Amniotic stem cell (primary cell): ENCODE measurements around the gene SLC5A1.

Experiments
- DNase-seq: peaks from one replicate; lab custom pipeline; 2025; lab: John Stamatoyannopoulos, UW

The SLC5A1 gene

GRCh38 chr22:32050678-32051515, 7.8 kb downstream of the SLC5A1 start:
- peak; percentile 63 for DNase-seq

GRCh38 chr22:32052244-32052643, 9.2 kb downstream of the SLC5A1 start:
- no peak for DNase-seq

GRCh38 chr22:32052936-32053791, 10.1 kb downstream of the SLC5A1 start:
- DNase-seq: no peak

GRCh38 chr22:32055069-32055468, 12.0 kb downstream of the SLC5A1 start:
- no peak for DNase-seq

- DNase-seq: no peak
These were observed 15.7 kb downstream of the SLC5A1 start for GRCh38 chr22:32058656-32059260.

GRCh38 chr22:32059426-32059825, 16.4 kb downstream of the SLC5A1 start:
- no peak for DNase-seq

GRCh38 chr22:32063701-32064100, 20.6 kb downstream of the SLC5A1 start:
- no peak for DNase-seq

GRCh38 chr22:32066820-32067219, 23.8 kb downstream of the SLC5A1 start:
- DNase-seq: no peak

- DNase-seq: no peak
These were observed 24.6 kb downstream of the SLC5A1 start for GRCh38 chr22:32067613-32068012.

GRCh38 chr22:32069579-32070372, 26.7 kb downstream of the SLC5A1 start:
- DNase-seq: no peak

- no peak for DNase-seq
These were observed 30.2 kb downstream of the SLC5A1 start for GRCh38 chr22:32073262-32073661.

- no peak for DNase-seq
These were observed 30.8 kb downstream of the SLC5A1 start for GRCh38 chr22:32073823-32074380.

GRCh38 chr22:32075997-32076760, 33.1 kb downstream of the SLC5A1 start:
- DNase-seq: no peak

- no peak for DNase-seq
These were observed 33.7 kb downstream of the SLC5A1 start for GRCh38 chr22:32076761-32077084.

GRCh38 chr22:32077151-32077550, 34.1 kb downstream of the SLC5A1 start:
- DNase-seq: no peak

- DNase-seq: peak; percentile 60
These were observed 36.3 kb downstream of the SLC5A1 start for GRCh38 chr22:32079130-32080089.

- DNase-seq: no peak
These were observed 37.8 kb downstream of the SLC5A1 start for GRCh38 chr22:32080904-32081303.

- DNase-seq: no peak
These were observed 39.3 kb downstream of the SLC5A1 start for GRCh38 chr22:32082331-32082730.

- no peak for DNase-seq
These were observed 39.9 kb downstream of the SLC5A1 start for GRCh38 chr22:32083000-32083399.

- no peak for DNase-seq
These were observed 40.8 kb downstream of the SLC5A1 start for GRCh38 chr22:32083814-32084213.
